ENCODE results near the gene TEC. TPM values are rescaled to one million over a fixed set of nuclear protein-coding genes. Genes with fewer than 3 reads are reported as not detected.

The TEC gene
- total and polyA plus RNA-seq, 2 of the 8 experiments (the other 6 are each of a cell fraction or from before 2014, with no cell fraction given), result 0.73 to 1.8 TPM

DNA sequence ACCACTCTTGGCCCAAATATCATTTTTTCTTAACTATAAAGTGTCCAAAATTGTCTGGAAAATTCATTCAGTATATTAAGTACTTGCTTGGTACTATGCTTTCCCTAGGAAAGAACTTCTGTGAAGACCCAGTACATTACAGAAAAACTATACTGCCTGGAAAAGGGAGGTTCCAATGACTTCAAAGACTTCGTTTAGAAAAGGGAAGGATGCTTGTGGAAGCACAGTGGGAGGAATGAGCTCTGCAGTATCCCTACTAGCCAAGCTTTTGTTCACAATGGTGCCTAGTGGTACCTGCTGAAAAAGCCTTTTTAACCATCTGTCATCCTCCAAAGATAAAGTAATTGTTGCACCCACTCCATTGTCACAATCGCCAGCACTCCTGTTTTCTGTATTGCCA is 7.2 kb downstream of the TEC start:
- no peak overlapping the region for H2BK12ac ChIP-seq (ENCODE audit: low read depth, low read length)
- no peaks in the 10 kb centered on the region for H3K4me1 ChIP-seq (replicated peaks in 1 of 4; ENCODE audit: control insufficient read depth in 3 of 4, insufficient read depth in 4 of 4, low read length in 3 of 4)
- no peak overlapping the region for H3K4me2 ChIP-seq (ENCODE audit: insufficient read depth in 1 of 2, low read depth in 2 of 2, low read length in 2 of 2)
- no peak overlapping the region for H3K56ac ChIP-seq (replicated peaks; ENCODE audit: insufficient read length, low read depth, low read length)
- H4K8ac ChIP-seq (ENCODE audit: extremely low read depth, insufficient read depth, low read length), result no peak overlapping the region
- H4K20me1 ChIP-seq (replicated peaks in 1 of 2; ENCODE audit: control insufficient read depth in 1 of 2, insufficient read depth in 2 of 2, low read length in 2 of 2), result no peaks in the 10 kb centered on the region
- CTCF ChIA-PET (ENCODE audit: partially characterized antibody), result no interaction called here
- H3K4me3 ChIP-seq (ENCODE audit: extremely low read depth in 1 of 4, insufficient read depth in 2 of 4, low read depth in 3 of 4, low read length in 4 of 4), result no peak overlapping the region
- no peak overlapping the region for H2BK5ac ChIP-seq (ENCODE audit: low read depth, low read length)
- POLR2A ChIA-PET (ENCODE audit: partially characterized antibody), result no interaction called here
- TF ChIP-seq EP300 (IDR thresholded peaks at IDR 0.05; ENCODE audit: borderline replicate concordance in 1 of 2, low read depth in 2 of 2, low read length in 2 of 2), result no peak
- TF ChIP-seq MAFK (IDR thresholded peaks at IDR 0.05; ENCODE audit: low read depth, low read length), result no peak
- TF ChIP-seq SRF (IDR thresholded peaks at IDR 0.05; ENCODE audit: low read depth, low read length), result no peak
- no peak overlapping the region for H2BK120ac ChIP-seq (replicated peaks; ENCODE audit: low read depth, low read length)
- H3K18ac ChIP-seq (ENCODE audit: extremely low read depth, low read length), result no peak overlapping the region
- H2AK5ac ChIP-seq (ENCODE audit: low read depth, low read length), result no peak overlapping the region
- no peak overlapping the region for H3K9ac ChIP-seq (replicated peaks in 1 of 4; ENCODE audit: extremely low read depth in 1 of 4, low read depth in 3 of 4, low read length in 3 of 4)
- no peak overlapping the region for H2AFZ ChIP-seq (ENCODE audit: low read length)
- no peak overlapping the region for H3K4ac ChIP-seq (replicated peaks; ENCODE audit: insufficient read length, low read depth, low read length)
- FAIRE-seq, result no peak
- no peak overlapping the region for H3K23ac ChIP-seq (ENCODE audit: insufficient read length)
- no peaks in the 10 kb centered on the region for H3K9me3 ChIP-seq (ENCODE audit: insufficient read depth in 2 of 2, low read depth in 1 of 2, low read length in 1 of 2)
- H3K23me2 ChIP-seq (ENCODE audit: low read depth, low read length), result no peaks in the 10 kb centered on the region
- no peaks in the 10 kb centered on the region for H3K27me3 ChIP-seq (replicated peaks in 1 of 4; ENCODE audit: control insufficient read depth in 3 of 4, extremely low read depth in 1 of 4, insufficient read depth in 3 of 4, low read length in 3 of 4)
- 97% methylated on average over 2 of the region's 2 CpGs; no CpG with 5 or more reads in 1 of the 2 experiments for WGBS, 2 experiments (ENCODE audit: extremely low coverage in 1 of 2, insufficient coverage in 1 of 2, insufficient read length in 1 of 2, insufficient replicate concordance in 2 of 2, low coverage in 1 of 2, low lambda C conversion rate in 2 of 2, missing lambda C conversion rate in 1 of 2)
- no peak for DNase-seq (ENCODE audit: low read depth in 1 of 2, low spot score in 2 of 2)
- no peak overlapping the region for H2BK20ac ChIP-seq (ENCODE audit: low read length)
- H3K79me1 ChIP-seq (ENCODE audit: low read depth, low read length), result no peaks in the 10 kb centered on the region
- H3K14ac ChIP-seq (ENCODE audit: insufficient read length), result no peak overlapping the region
- no peaks in the 10 kb centered on the region for H3K36me3 ChIP-seq (ENCODE audit: control insufficient read depth in 2 of 4, insufficient read depth in 4 of 4, low read length in 3 of 4)
- no peak overlapping the region for H4K5ac ChIP-seq (ENCODE audit: insufficient read length, low read depth, low read length)
- peaks cover under 1 to 9% of the 10 kb centered on the region in 2 experiments; a peak in 1 of 4 replicates for H3K79me2 ChIP-seq (ENCODE audit: control insufficient read depth in 1 of 2, insufficient read depth in 2 of 2, low read length in 2 of 2)
- H3K27ac ChIP-seq (ENCODE audit: low read depth, low read length), result no peak overlapping the region
- no peak overlapping the region for H4K91ac ChIP-seq (replicated peaks; ENCODE audit: insufficient read length, low read length)
- H2BK15ac ChIP-seq (ENCODE audit: low read length), result no peak overlapping the region

Measured in H1 (cell line).